SK-N-MC (cell line): ENCODE data around the gene NTRK1.

ENCODE experiments used
- EZH2 ChIP-seq: fragments of 200-600 bp; sonication (generic); IDR thresholded peaks from one replicate; pipeline ENCODE4 v1.6.1; 2017; ENCODE audit warnings: antibody characterized with exemption
- FOXP2 ChIP-seq: optimal IDR thresholded peaks from 2 replicates; pipeline ENCODE3; 2011; ENCODE audit warnings: mild to moderate bottlenecking, moderate library complexity; ENCODE audit not compliant: insufficient read depth; ENCODE audit errors: extremely low read length, control extremely low read depth
- POLR2AphosphoS5 ChIP-seq: IDR thresholded peaks from 2 replicates; pipeline ENCODE4 v1.6.1; 2012; ENCODE audit warnings: mild to moderate bottlenecking, low read depth, low read length, borderline replicate concordance

DNA sequence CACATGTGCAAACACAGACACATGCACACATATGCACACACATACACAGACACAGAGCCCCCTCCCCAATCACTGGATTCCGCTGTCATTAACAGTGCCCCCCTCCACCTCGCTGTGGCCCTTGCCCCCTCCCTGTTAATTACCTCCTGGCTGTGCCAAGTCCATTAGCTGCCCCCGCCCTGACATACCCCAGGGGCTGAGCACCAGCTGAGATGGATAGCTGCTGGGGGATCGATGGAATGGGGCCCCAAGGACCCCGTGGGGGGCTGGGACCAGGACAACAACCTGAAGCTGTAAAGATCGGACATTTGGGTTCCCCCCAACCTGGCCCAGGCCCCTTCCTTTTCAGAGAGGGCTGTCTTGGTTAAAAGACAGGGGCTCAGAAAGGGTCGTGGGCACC lies 23.3 kb downstream of the NTRK1 start:
- TF ChIP-seq POLR2AphosphoS5 (no peak), EZH2 (no peak), FOXP2 (no peak)
